Stimulated activated naive B cell treated with anti-CD40 and anti-IgM and Interleukin-4, amounts not matched to agents 10 μg/mL and 1 μg/mL and 100 μg/mL, for 72 hours (primary cell): ENCODE data around the gene MINDY4.

Experiments used
- ATAC-seq, 2 donors: fragments of 150-1000 bp; cut with Tn5 transposase; replicated peaks; 2 replicates each; pipeline ENCODE4 v1.10.0; 2021; ENCODE audit warnings: moderate library complexity in 1 of 2
- DNase-seq: peaks from one replicate; pipeline ENCODE4 v3.0.0; 2021
- H3K27ac Mint-ChIP-seq: one replicate; pipeline ENCODE4 v1.8.0; 2022; ENCODE audit warnings: mild to moderate bottlenecking, mixed read lengths
- H3K27me3 Mint-ChIP-seq, 2 donors: one replicate each; pipeline ENCODE4 v1.8.0; 2022; ENCODE audit warnings: mixed read lengths in 2 of 2
- H3K36me3 Mint-ChIP-seq, 2 donors: one replicate each; pipeline ENCODE4 v1.8.0; 2022; ENCODE audit warnings: mixed read lengths in 2 of 2, mild to moderate bottlenecking in 1 of 2
- H3K4me1 Mint-ChIP-seq, 2 donors: one replicate each; pipeline ENCODE4 v1.8.0; 2022; ENCODE audit warnings: mixed read lengths in 2 of 2, mild to moderate bottlenecking in 1 of 2
- H3K4me3 Mint-ChIP-seq, 2 donors: one replicate each; pipeline ENCODE4 v1.8.0; 2022; ENCODE audit warnings: mild to moderate bottlenecking in 2 of 2, mixed read lengths in 2 of 2, moderate library complexity in 1 of 2
- H3K9me3 Mint-ChIP-seq, 2 donors: one replicate each; pipeline ENCODE4 v1.8.0; 2022; ENCODE audit warnings: mixed read lengths in 2 of 2, mild to moderate bottlenecking in 1 of 2

MINDY4 gene

DNA sequence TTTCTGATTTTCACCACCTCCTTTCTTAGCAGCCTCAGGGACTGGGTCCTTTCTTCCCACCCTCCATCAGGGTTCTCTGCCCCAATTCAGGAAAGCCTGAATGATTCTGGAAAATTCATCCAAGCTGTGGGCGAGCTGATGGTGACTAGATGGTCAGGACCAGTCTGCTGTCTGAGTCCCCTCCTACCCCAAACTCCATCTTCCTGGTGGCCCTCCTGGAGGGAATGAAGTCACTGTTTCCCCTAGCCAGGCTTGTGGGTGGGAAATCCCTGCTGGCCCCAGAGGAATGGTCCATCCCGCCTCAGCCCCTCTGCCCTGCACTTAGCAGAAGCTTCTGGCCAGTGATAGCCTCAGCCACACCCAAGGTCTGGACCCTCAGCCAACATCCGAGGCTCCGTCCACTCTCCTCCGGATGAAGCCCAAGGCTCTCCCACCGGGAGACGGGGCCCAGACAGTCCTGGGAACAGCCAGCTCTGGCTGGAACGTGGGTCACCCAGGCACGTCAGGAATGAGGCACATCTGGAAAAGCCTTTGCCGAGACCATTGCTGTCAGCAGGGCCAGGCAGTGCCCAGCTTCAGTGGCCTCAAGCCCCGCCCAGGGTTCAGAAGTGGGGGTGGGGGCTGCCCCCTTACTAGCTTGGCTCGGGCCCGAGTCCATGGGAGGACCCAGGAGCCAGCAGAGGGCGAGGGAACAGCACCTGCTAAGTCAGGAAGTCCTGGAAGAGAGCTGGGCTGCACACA is 136.5 kb downstream of the MINDY4 start:
- no peak for DNase-seq
- H3K4me1 Mint-ChIP-seq, result peaks cover 0 to 3% of the 10 kb centered on the region in 2 donors
- no peak overlapping the region for H3K27ac Mint-ChIP-seq
- peaks cover 0 to 4% of the 10 kb centered on the region in 2 donors for H3K27me3 Mint-ChIP-seq
- no peak for ATAC-seq
- H3K36me3 Mint-ChIP-seq, result no peaks in the 10 kb centered on the region
- no peaks in the 10 kb centered on the region for H3K9me3 Mint-ChIP-seq
- no peak overlapping the region for H3K4me3 Mint-ChIP-seq

DNA sequence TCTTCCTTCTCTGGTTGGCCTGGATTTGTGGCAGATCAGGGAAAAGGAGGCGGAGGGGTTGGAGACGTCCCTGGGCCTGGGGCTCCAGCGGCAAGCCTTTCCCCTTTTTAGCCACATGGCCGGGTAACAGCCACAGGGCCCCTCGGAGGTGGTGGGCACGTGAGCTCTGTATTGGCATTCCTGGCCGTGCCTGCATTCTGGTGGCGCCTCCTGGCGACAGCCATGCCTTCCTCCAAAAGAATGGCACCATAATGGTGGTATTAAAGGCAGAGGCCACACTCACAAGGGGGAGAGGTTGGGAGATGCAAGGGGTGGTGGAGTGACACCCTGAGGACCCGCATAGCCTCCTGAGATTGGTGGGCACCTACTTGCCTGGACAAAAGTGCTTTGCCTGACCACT is 137.5 kb downstream of the MINDY4 start:
- Mint-ChIP-seq H3K36me3 (no peaks in the 10 kb centered on the region), H3K9me3 (no peaks in the 10 kb centered on the region), H3K4me1 (peaks cover 0 to 3% of the 10 kb centered on the region in 2 donors), H3K27me3 (peaks cover 0 to 4% of the 10 kb centered on the region in 2 donors), H3K27ac (no peak overlapping the region), H3K4me3 (no peak overlapping the region)
- DNase-seq (no peak), ATAC-seq (no peak)

DNA sequence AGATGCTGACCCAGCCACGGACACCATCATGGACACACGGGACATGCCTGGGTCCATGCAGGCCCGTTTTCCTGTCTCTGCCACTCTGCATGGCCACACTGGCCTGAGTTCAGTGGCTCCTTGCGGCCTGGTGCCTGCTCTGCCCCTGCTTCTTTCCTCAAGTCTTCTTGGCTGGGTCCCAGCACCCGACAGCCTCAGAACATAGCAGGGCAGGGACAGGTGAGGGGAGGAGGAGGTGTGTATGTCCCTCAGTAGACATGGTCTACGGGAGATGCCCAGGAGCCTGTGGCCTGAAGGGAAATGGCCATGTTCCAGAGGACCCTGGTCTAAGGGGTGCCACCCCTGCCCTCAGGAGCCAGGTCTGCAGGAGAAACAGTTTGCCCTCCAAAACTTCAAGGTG is 138.2 kb downstream of the MINDY4 start:
- no peak overlapping the region for H3K4me3 Mint-ChIP-seq
- no peak for ATAC-seq
- peaks cover 0 to 3% of the 10 kb centered on the region in 2 donors for H3K4me1 Mint-ChIP-seq
- H3K9me3 Mint-ChIP-seq, result no peaks in the 10 kb centered on the region
- peaks cover 0 to 4% of the 10 kb centered on the region in 2 donors for H3K27me3 Mint-ChIP-seq
- no peak for DNase-seq
- no peaks in the 10 kb centered on the region for H3K36me3 Mint-ChIP-seq
- no peak overlapping the region for H3K27ac Mint-ChIP-seq

DNA sequence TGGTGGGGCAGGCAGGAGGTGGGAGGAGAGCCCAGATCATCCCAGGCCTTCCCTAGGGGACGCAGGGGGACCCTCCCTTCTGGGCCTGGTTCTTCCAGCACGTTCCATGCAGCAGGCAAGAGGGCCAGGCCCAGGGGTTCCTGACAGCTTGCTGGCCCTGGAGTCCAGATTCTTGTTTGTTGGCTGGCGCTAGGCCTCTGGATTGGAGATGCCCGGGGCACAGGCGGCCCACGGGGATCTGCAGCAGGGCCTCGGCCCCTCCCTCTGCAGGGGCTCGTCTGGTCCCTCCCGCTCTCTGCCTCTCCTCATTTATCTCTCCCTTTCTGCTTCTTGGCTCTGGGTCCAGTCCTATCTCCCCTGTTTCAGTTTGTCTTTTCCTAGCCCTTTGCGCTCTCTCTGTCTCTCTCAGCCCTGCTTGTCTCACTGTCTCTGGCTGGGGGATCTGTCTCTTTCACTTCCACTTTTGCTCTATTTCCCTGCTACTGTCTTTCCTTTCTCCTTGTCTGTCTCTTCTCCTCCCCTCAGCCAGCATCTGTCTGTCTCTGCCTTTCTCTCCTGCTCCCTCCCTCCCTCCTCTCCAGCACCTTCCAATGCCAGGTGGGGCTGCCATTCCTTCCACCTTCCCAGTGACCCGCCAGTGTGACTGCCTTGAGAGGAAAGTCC is 139.3 kb downstream of the MINDY4 start:
- Mint-ChIP-seq H3K36me3 (no peaks in the 10 kb centered on the region), H3K4me3 (no peak overlapping the region), H3K4me1 (peaks cover 0 to 3% of the 10 kb centered on the region in 2 donors), H3K27ac (peak overlapping the region; percentile 48), H3K27me3 (peaks cover 0 to 4% of the 10 kb centered on the region in 2 donors), H3K9me3 (no peaks in the 10 kb centered on the region)
- no peak for DNase-seq
- no peak for ATAC-seq

DNA sequence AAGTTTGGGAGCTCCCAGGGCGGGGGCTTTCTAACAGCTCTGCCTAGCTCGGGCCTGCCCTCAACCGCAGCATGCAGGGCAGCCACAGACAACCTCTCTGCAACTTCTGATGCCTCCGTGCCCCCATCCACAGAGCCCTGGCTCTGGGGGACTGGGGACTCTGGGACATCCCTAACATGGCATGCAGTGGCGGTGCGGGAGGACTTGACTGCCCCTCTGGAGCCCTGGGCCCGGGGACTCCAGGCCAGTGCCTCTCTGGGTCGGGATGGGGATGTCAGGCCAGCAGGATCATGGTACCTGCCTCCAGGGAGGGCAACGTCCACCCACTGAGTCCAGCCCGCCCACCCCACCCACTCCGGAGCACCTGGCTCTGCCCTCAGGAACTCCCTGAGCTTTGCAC is 139.9 kb downstream of the MINDY4 start:
- Mint-ChIP-seq H3K27me3 (peaks cover 0 to 4% of the 10 kb centered on the region in 2 donors), H3K4me3 (no peak overlapping the region), H3K27ac (no peak overlapping the region), H3K36me3 (no peaks in the 10 kb centered on the region), H3K4me1 (peaks cover 0 to 3% of the 10 kb centered on the region in 2 donors), H3K9me3 (no peaks in the 10 kb centered on the region)
- ATAC-seq (no peak), DNase-seq (no peak)

DNA sequence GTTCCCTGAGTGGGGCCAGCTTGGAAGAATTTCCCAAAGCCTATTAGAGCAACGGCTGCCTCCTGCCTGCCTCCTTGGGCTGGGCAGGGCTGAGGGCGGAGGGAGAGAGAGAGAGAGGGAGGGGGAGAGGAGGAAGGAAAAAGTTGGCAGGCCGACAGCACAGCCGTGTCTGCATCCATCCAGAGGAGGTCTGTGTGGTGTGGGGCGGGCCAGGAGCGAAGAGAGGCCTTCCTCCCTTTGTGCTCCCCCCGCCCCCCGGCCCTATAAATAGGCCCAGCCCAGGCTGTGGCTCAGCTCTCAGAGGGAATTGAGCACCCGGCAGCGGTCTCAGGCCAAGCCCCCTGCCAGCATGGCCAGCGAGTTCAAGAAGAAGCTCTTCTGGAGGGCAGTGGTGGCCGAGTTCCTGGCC is 140.3 kb downstream of the MINDY4 start, which contains the start of gene AQP1:
AQP1 (plus strand) TSS at position 293 of the 409 bp plus-strand sequence; CDS start at position 350, 57 bp downstream.
- peak within 1 kb of the TSS; percentile 48 for H3K27ac Mint-ChIP-seq
- H3K9me3 Mint-ChIP-seq, result no peaks in the 10 kb centered on the region
- peaks cover 0 to 3% of the 10 kb centered on the region in 2 donors for H3K4me1 Mint-ChIP-seq
- ATAC-seq (no peak), DNase-seq (no peak)
- H3K27me3 Mint-ChIP-seq, result peaks cover 0 to 4% of the 10 kb centered on the region in 2 donors
- no peaks in the 10 kb centered on the region for H3K36me3 Mint-ChIP-seq
- H3K4me3 Mint-ChIP-seq, result no peak within 1 kb of the TSS

DNA sequence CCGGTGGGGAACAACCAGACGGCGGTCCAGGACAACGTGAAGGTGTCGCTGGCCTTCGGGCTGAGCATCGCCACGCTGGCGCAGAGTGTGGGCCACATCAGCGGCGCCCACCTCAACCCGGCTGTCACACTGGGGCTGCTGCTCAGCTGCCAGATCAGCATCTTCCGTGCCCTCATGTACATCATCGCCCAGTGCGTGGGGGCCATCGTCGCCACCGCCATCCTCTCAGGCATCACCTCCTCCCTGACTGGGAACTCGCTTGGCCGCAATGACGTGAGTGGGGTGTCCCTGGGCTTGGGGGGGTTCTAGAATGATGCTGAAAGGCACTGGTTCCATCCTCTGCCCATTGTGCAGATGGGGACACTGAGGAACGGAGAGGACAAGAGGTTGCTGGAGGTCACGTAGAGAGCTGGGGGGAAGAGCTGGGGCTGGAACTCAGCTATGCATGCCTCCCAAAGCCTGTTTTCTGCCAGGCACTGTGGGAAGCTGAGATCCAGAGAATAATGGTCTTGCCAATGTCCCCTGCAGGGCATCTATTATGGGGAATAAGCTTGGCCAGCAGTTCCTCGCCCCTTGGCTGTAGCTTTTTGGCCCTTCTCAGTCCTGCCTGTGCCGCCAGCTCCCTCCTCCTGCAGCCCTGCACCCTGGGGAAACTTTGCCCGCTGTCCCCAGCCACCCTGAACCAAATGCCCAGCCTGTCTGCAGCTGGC is 141.0 kb downstream of the MINDY4 start:
- peak overlapping the region; percentile 47 for H3K27ac Mint-ChIP-seq
- H3K27me3 Mint-ChIP-seq, result peaks cover 0 to 4% of the 10 kb centered on the region in 2 donors
- DNase-seq, result no peak
- H3K36me3 Mint-ChIP-seq, result no peaks in the 10 kb centered on the region
- H3K9me3 Mint-ChIP-seq, result no peaks in the 10 kb centered on the region
- peaks cover 0 to 3% of the 10 kb centered on the region in 2 donors for H3K4me1 Mint-ChIP-seq
- H3K4me3 Mint-ChIP-seq, result no peak overlapping the region
- ATAC-seq, result no peak

DNA sequence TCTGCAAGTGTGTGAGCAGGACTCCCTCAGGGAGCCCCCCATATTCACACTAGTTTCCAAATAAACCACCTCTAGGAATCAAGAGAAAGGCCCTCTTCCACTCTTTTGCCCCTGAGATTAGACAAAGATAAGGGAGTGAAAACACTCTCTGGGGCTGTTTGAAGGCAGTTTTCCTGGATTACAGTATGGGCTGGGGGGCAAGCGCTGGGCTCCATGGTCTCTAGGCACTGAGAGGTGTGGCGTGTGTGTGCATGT is 141.4 kb downstream of the MINDY4 start:
- Mint-ChIP-seq H3K4me3 (no peak overlapping the region), H3K9me3 (no peaks in the 10 kb centered on the region), H3K27ac (no peak overlapping the region), H3K4me1 (peaks cover 0 to 3% of the 10 kb centered on the region in 2 donors), H3K27me3 (peaks cover 0 to 4% of the 10 kb centered on the region in 2 donors), H3K36me3 (no peaks in the 10 kb centered on the region)
- DNase-seq, result no peak
- ATAC-seq, result no peak

DNA sequence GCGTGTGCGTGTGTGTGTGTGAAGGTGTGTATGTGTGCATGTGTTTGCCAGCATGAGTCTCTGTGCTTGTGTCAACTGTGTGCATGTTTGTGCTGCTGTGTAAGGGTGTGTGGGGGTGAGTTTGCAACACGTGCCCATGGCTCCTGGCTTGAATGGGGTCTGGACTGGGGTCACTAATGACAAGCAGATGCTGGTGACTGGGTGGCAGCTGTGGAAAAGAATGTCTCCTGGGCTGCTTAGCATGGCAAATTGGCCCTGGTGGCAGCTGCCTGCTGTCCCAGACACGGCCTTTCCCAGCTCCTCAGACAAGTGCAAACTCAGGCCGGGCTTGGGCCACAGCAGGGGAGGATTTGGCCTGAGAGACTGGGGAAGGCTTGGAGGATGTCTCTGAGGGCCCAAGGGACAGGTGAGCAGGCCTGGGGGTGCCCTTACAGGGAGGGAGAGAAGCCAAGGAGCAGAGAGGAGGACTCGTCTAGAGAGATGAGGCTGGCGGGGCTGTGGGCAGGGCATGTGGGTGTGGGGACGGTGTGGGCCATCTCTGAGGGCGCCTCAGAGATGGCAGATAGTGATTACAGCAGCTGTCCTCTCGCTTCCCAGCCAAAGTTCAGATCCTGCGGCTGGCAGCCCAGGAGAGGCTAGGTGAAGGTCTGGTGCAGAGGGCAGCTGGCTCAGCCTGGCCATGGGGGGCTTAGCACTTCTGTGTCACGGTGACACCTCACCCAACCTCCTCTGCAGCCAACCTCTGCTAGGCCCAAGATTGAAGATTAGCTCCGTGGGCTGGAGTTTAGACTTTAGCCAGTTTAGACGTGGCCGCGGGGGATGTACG is 142.0 kb downstream of the MINDY4 start:
- Mint-ChIP-seq H3K4me1 (peaks cover 0 to 3% of the 10 kb centered on the region in 2 donors), H3K36me3 (no peaks in the 10 kb centered on the region), H3K27ac (no peak overlapping the region), H3K4me3 (no peak overlapping the region), H3K9me3 (no peaks in the 10 kb centered on the region), H3K27me3 (peaks cover 0 to 4% of the 10 kb centered on the region in 2 donors)
- DNase-seq (no peak), ATAC-seq (no peak)

DNA sequence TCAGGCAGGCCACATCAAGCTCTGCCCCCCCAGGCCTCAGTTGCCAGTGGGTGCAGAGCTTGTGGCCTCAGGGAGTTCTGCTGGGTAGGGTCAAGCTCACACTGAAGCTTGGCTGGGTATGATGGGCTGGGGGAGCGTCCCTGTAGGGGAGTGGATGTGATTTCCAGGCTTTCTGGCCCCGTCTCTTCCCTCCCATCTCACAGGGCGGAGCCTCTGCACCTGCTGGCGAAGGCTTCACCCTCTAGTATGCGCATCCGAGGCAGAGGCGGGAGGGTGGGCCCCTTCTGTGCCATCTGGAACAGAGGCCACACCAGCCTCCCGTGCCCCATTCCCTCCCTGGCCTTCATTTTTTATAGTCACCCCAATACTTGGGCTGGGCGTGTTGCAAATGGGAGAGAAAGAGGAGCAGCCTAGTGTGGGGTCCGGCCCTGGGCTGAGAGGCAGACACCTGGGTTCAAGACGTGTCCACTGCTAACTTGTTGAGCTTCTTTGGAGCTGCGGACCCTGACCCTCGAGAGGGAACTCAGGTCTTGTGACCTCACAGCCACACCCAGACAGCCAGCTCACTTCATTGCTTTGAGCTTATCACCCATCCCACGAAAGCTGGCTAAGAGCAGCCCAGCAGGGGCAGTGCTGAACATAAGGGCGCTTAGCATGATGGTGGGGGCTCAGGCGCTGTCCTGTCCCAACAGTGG is 142.8 kb downstream of the MINDY4 start:
- no peaks in the 10 kb centered on the region for H3K36me3 Mint-ChIP-seq
- DNase-seq (no peak), ATAC-seq (no peak)
- H3K9me3 Mint-ChIP-seq, result no peaks in the 10 kb centered on the region
- H3K4me3 Mint-ChIP-seq, result no peak overlapping the region
- peaks cover 0 to 4% of the 10 kb centered on the region in 2 donors for H3K27me3 Mint-ChIP-seq
- no peak overlapping the region for H3K27ac Mint-ChIP-seq
- H3K4me1 Mint-ChIP-seq, result peaks cover 0 to 3% of the 10 kb centered on the region in 2 donors

DNA sequence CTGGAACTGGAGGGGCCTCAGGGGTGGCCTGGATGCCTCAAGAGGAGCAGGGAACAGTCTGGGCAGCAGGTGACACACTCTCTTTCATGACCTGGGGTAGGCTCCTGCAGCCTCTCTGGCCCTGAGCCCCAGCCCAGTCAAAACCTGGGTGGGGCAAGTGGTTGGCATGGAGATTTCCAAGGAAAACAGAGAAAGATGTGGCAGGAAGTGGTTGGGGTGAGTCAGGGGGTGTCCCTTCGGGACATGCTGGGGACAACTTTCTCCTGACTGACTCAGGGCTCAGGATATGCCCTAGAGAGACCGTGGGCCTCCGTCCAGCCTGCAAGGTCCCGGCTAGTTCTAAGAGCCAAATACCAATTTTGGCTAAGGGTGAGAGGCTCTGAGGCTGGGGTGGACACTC is 143.4 kb downstream of the MINDY4 start:
- Mint-ChIP-seq H3K27me3 (peaks cover 0 to 4% of the 10 kb centered on the region in 2 donors), H3K36me3 (no peaks in the 10 kb centered on the region), H3K4me1 (peaks cover 0 to 3% of the 10 kb centered on the region in 2 donors), H3K9me3 (no peaks in the 10 kb centered on the region), H3K27ac (peak overlapping the region; percentile 26), H3K4me3 (no peak overlapping the region)
- ATAC-seq, result peak in 1 of 2 donors; percentile 33
- no peak for DNase-seq

DNA sequence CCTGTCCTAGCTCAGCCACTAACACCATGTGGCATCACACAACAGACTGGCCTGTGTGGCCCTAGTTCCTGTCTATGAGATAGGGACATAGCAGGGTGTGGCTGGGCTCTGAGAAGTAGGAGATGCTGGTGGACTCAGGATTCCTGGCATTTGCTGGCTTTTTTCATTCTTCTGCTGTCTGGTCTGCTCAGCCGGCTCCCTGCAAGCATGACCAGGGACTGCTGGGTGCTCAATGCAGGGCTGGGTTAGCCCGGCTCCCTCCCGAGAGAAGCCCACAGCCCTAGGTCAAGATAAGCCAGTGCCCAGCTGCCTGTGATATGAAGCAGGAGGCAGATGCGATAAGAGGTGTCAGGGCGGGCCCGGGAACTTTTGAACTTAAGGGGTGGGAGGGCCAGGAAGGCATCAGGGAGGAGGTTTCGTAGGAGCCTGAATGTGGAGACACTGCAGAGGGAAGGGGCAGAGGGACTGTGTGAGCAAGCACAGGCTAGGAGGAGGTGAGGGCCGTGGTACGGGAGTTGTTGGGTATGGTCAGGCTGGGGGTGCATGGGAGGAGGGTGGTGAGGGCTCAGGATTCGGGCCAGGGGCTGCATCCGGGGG is 143.9 kb downstream of the MINDY4 start:
- ATAC-seq, result peak in 1 of 2 donors; percentile 16
- peaks cover 0 to 4% of the 10 kb centered on the region in 2 donors for H3K27me3 Mint-ChIP-seq
- H3K27ac Mint-ChIP-seq, result no peak overlapping the region

DNA sequence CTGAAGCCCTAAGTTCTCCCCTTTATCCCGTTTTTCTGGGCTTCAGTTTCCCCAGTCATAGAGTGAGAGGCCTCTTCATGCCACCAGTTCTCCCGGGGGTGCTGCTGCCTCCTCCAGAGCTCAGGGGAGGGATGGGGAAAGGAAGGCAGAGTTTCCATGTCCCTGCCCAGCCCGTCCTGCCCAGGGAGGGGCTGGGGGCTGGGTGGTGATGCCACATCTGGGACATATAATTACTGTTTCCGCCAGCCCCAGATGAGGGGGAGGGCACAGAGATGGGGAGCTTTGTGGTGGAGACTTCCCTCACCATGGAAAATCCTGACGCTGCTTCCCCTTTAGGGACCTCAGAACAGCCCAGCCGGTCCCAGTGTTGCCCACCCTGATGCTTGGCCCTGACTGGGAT is 144.5 kb downstream of the MINDY4 start:
- Mint-ChIP-seq H3K27me3 (peaks cover 0 to under 1% of the 10 kb centered on the region in 2 donors), H3K4me1 (peaks cover 0 to under 1% of the 10 kb centered on the region in 2 donors), H3K4me3 (no peak overlapping the region), H3K9me3 (no peaks in the 10 kb centered on the region), H3K27ac (no peak overlapping the region), H3K36me3 (no peaks in the 10 kb centered on the region)
- DNase-seq, result no peak
- ATAC-seq, result no peak

More for the DNA sequence above, 143.9 kb downstream of the MINDY4 start:
- H3K4me1 Mint-ChIP-seq, result peaks cover 0 to 3% of the 10 kb centered on the region in 2 donors
- H3K36me3 Mint-ChIP-seq, result no peaks in the 10 kb centered on the region
- no peak for DNase-seq
- no peaks in the 10 kb centered on the region for H3K9me3 Mint-ChIP-seq
- H3K4me3 Mint-ChIP-seq, result no peak overlapping the region
